Stimulated activated CD8-positive, alpha-beta memory T cell treated with anti-CD3 and anti-CD28 coated beads, Interleukin-12 subunit alpha, Interleukin-12 subunit beta, amount 100 ng/mL, for 1 hour (primary cell): ENCODE results near the gene SAMD3.
"Not testable (repeated sequence)": the region's sequence is repeated elsewhere in the genome, so short reads cannot be mapped to it uniquely, and the experiment has no call there.

Experiments used
- DNase-seq: peaks from one replicate; pipeline ENCODE4 v3.0.0-alpha.2; 2020; ENCODE audit warnings: low read depth

The SAMD3 gene

GRCh38 chr6:130222775-130223174 is at the start of gene SAMD3:
SAMD3 (minus strand) TSS chr6:130222951; CDS start chr6:130215273, 7,678 bp downstream.
- DNase-seq, result no peak

- no peak for DNase-seq
Measured at GRCh38 chr6:130269969-130270635, 47.4 kb upstream of the SAMD3 start.

GRCh38 chr6:130265553-130265952 is 42.8 kb upstream of the SAMD3 start:
- DNase-seq, result not testable (repeated sequence)

GRCh38 chr6:130262008-130262407 is 39.3 kb upstream of the SAMD3 start:
- no peak for DNase-seq

GRCh38 chr6:130261558-130261957 is 38.8 kb upstream of the SAMD3 start:
- DNase-seq, result not testable (repeated sequence)

GRCh38 chr6:130260614-130261241 is 38.0 kb upstream of the SAMD3 start:
- DNase-seq, result not testable (repeated sequence)

- DNase-seq, result not testable (repeated sequence)
Measured at GRCh38 chr6:130260050-130260462, 37.3 kb upstream of the SAMD3 start.

DNA sequence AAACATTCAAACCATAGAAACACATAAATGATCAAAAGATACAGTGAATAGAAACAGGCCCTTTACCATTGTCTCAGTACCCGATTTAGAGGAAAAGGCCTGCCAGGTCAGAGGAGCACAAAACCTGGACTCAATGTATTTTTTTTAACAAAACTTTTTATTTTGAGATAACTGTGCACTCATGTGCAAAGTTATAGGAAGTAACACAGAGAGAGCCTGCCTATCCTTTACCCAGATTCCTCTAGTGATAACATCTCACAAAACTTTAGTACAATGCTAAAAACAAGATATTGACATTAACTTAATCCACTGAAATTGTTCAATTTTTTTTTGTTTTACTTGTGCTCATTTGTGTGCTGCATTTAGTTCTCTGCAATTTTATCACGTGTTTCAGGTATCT is 36.8 kb upstream of the SAMD3 start:
- no peak for DNase-seq

DNA sequence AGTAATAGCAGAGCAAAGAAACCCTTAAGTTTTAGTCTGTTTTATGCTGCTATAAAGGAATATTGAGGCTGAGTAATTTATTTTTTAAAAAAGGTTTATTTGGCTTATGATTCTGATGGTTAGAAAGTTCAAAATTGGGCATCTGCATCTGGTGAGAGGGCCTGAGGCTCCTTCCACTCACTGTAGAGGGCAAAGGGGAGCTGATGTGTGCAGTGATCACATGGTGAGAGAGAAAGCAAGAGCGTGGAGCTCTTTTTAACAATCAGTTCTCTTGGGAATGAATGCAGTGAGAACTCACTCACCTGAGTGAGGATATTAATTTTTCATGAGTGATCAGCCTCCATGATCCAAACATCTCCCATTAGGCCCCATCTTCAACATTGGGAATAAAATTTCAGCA is 36.4 kb upstream of the SAMD3 start:
- DNase-seq, result no peak

- no peak for DNase-seq
Measured at GRCh38 chr6:130252527-130253237, 29.9 kb upstream of the SAMD3 start.

DNA sequence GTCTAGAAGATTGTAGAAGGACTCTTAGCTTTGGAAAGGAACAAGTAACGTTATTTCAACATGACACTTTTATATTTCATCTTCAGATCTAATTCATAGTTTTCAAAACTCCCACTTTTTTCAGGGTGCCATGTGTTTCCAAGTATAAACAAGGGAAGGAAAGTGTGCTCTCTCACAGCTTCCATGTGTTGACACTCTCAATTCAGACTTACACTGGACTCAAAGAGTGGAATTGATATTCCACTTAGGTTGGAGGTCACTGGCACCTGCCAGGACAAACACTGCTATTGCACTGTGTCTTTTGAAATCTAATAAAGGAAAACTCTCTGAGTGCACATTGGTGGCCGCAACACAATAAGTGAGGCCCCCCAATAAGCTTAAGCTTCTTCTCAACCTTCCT is 22.5 kb upstream of the SAMD3 start:
- DNase-seq, result no peak

DNA sequence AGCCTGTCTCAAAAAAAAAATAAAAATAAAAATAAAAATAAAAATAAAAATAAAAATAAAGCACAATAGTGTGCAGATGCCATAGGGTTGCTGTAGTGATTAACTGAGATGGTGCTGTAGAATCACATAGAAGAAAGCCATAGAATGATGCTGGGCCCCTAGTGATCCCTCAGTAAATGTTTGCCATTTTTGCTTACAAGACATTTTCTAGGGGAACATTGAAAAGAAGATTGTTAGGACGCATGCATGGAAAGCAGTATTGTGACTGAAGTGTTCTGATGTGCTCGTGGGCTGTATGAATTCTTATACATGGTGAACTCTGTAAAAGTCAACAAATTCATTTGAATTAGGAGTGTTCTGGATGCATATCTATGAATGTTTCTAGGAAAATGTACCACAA is 22.0 kb upstream of the SAMD3 start:
- no peak for DNase-seq

- no peak for DNase-seq
Measured at GRCh38 chr6:130240232-130240631, 17.5 kb upstream of the SAMD3 start.

GRCh38 chr6:130239755-130240154 is 17.0 kb upstream of the SAMD3 start:
- DNase-seq, result no peak

GRCh38 chr6:130233330-130233729 is 10.6 kb upstream of the SAMD3 start:
- DNase-seq, result no peak

DNA sequence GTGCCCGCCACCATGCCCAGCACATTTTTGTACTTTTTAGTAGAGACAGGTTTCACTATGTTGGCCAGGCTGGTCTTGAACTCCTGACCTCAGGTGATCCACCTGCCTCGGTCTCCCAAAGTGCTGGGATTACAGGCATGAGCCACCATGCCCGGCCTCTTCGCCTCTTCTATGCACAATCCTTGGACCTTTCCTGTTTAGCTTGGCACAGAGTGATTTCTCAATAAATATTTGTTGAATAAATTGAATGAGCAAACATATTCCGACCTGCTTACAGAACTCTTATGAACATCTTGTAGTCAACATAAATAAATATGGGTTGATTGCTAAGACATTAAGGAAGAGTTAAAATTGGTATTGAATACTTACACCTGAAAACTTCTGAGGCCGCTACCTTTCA is 7.8 kb upstream of the SAMD3 start:
- DNase-seq, result not testable (repeated sequence)

- no peak for DNase-seq
Measured at GRCh38 chr6:130229645-130230044, 6.9 kb upstream of the SAMD3 start.

GRCh38 chr6:130223508-130223907 is 757 bp upstream of the SAMD3 start:
- peak; percentile 43 for DNase-seq

DNA sequence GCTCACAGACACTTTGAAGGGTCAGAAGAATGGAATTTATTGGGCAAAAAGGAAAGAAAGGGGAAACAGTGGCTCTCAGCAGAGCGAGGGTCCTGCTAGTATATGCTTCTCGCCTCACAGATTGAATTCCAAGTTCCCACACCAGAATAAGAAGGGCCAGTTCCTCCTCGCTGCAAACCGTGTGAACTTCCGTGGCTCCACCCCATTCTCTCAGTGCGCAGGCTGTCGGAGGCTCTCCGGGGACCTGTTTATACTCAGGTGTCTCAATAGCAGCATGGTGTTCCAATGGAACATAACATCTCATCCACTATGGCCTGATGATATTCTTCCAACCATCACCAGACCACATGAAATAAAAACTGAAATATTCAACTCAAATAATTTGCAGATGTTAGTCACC is 4.6 kb downstream of the SAMD3 start:
- DNase-seq, result no peak

DNA sequence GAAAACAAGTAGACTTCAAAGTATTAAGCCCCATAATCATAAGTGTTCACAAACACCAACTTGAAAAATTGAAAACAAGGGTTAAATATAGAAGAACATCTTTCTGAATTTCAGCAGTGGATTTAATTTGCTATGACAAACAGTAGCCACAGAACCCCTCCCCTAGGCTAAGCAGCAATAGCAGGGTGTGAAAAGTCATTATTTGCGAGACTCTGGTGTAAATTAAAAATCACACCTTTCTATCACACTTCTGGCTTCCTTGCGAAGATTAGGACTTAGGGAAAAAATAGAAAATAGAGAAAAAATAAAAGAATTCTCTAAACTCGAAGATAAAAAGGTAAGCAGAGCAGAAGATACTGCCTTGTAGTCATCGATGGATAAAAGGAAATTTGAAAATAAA is 6.1 kb downstream of the SAMD3 start:
- no peak for DNase-seq

DNA sequence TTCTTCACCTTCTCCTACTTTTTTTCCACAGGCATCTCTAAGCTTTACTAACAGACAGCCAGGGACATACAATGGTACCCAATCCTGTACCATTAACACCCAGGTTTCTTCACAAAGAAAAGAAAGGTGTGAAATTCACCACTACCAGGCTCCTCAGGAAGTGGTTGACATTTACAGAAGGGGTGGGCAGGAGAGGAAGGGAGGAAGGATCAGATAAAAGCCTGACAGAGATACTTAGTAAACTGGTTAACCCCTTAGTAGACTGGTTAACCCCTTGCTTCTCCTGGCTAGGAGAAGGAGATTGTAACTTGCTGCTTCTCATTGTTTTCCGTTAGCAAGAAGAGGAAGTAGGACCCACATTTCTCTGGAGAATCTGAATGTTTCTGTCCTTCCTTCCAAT is 7.2 kb downstream of the SAMD3 start:
- DNase-seq, result peak; percentile 15

DNA sequence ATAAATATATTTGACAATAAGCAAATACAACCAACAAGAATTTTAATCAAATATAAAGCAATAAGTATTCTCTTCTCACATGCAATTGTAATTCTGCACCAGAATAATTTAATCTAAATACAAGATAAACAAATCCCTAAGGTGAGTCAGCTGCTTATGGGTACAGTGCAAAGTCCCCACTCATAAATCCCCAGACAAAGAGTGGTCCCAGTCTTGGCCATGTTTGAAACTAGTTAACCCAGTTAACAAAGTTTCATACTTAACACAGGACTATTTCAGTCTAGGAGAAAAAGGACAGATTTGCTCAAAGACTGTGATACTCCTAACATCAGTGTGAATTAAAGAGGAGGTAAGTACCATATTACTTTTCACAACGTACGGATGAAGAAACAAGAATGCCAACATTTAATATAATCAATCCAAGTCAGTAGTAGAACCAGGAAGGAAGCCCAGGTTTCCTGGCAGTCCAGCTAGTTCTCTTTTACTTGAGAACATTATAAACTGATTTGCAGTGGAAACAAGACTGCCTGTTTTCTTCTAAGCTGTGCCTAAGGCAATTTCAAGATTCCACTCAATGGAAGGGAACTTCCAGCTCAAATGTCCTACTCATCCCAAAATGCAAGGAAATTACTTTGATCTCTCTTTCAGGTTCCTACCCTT is 10.4 kb downstream of the SAMD3 start:
- DNase-seq, result no peak

- no peak for DNase-seq
Measured at GRCh38 chr6:130211691-130212090, 11.1 kb downstream of the SAMD3 start.
